ENCODE results near the gene MBD6.

The MBD6 gene, protein sequence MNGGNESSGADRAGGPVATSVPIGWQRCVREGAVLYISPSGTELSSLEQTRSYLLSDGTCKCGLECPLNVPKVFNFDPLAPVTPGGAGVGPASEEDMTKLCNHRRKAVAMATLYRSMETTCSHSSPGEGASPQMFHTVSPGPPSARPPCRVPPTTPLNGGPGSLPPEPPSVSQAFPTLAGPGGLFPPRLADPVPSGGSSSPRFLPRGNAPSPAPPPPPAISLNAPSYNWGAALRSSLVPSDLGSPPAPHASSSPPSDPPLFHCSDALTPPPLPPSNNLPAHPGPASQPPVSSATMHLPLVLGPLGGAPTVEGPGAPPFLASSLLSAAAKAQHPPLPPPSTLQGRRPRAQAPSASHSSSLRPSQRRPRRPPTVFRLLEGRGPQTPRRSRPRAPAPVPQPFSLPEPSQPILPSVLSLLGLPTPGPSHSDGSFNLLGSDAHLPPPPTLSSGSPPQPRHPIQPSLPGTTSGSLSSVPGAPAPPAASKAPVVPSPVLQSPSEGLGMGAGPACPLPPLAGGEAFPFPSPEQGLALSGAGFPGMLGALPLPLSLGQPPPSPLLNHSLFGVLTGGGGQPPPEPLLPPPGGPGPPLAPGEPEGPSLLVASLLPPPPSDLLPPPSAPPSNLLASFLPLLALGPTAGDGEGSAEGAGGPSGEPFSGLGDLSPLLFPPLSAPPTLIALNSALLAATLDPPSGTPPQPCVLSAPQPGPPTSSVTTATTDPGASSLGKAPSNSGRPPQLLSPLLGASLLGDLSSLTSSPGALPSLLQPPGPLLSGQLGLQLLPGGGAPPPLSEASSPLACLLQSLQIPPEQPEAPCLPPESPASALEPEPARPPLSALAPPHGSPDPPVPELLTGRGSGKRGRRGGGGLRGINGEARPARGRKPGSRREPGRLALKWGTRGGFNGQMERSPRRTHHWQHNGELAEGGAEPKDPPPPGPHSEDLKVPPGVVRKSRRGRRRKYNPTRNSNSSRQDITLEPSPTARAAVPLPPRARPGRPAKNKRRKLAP

DNA sequence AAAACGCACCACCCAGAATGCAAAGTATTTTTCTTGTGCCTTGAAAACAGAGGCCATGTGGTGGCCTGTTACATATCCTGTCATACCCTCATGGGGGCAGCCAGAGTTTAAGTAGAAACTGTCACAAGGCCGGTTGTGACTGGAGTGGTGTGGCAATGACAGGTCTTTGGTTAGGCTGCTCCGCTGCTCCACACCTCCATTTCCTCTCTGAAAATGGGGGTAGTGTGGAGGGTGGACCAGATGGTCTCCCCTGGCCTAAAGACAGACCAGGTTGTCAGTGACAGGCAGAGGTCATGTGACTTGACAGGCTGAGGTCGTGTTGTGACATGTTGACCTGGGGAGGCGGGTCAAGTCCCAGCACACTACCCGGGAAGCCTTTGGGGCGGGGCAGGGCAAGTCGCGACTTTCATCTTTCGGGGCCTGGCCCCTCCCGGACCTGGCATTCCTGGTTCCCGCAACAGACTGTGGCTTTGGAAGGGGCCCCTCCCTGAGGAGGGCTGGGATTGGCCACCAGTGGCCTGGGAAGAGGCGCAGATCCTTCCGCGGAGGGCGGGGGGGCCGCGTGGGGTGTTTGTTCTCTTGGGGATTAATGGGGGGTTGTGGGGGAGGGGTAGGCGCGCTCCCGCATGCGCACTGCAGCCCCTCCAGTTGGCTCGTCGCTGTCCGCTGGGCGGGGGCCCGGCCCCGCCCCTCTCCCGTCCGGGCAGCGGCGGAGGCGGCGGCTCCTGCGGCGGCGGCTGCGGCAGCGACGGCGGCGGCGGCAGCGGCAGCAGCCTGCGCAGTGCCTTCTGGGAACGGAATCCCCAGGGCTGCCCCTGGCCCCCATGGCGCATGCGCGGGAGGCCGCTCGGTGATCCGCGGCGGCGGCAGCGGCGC, at the start of gene MBD6:
Gene MBD6, plus strand, starts transcription at position 814 of the 876 bp plus-strand sequence. CDS start 1,480 bp downstream, outside the sequence.
- DNase-seq = peak in 1 of 2 experiments; percentile 41

DNA sequence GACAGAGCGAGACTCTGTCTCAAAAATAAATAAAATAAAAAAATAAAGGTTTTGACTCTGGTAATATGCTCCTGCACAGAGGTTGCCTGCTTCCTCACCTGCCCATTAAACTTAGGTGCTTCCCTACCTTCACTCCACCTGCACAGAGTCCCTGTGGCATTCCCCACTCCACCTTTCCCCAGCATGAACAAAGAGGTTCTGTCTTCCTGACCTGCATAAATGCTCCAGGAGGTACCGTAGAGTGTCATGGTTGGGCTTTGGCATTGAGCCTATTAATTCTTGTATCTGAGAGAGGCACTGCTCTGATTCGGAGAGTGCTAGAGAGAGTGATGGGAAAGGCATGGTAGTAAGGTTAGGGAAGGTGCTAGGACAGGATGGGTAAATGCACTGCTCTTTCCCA, 49.2 kb upstream of the MBD6 start:
- DNase-seq = no peak

DNA sequence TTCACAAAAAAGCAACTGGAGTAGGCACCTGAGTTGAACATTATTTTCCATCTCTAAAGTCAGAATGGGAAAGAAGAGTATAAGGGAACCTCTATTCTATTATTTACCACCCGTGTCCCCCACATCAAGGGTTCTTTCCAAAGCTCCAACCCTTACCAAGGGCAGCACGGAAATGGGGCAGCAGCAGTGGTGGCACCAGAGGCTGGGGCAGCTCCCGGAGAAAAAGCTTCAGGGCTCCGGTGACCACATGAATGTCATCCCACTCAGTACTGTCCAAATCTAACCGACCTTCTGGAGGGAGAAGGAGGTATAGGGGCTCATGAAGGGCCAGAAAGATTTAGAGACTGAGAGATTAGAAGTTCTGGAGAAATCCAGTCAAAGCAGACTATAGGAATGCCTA, 48.7 kb upstream of the MBD6 start:
- no peak for DNase-seq

DNA sequence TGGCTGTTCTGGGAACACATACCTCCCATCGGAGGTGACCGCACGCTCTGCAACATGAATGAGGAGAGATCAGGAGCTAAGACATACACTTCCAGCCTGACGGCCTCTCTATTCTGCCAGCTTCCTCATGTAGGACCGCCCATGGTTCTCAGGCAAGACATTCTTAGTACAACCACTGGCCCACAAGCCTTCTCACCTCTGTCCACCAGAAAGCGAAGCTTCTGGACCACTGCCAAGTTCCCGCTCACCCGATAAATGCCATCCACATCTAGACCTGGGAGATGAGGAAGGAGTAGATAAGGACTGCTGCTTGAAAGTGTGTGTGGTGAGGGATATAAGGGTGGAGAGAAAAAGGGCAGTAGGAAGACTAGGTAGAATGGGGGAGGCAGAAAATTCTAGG, 48.2 kb upstream of the MBD6 start:
- DNase-seq = no peak

DNA sequence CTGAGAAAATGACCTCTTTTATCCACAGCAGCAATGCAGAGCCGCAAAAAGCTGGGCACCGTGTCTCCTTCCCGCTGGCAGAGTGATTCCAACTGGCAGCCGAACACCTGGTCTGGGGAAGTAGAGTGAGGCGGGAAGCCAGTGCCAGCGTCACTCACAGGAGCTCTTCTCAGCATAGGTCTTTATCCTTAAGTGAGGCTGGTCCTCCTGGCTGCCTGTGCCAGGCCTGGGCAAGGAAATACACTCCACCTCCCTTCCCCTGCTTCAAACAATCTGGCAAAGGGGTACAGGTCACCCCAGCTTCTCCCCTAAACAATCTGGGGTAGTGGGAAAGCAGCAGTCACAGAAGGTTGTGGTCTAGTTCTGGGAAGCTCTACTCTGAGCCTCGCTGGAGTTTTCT, 47.8 kb upstream of the MBD6 start:
- no peak for DNase-seq

DNA sequence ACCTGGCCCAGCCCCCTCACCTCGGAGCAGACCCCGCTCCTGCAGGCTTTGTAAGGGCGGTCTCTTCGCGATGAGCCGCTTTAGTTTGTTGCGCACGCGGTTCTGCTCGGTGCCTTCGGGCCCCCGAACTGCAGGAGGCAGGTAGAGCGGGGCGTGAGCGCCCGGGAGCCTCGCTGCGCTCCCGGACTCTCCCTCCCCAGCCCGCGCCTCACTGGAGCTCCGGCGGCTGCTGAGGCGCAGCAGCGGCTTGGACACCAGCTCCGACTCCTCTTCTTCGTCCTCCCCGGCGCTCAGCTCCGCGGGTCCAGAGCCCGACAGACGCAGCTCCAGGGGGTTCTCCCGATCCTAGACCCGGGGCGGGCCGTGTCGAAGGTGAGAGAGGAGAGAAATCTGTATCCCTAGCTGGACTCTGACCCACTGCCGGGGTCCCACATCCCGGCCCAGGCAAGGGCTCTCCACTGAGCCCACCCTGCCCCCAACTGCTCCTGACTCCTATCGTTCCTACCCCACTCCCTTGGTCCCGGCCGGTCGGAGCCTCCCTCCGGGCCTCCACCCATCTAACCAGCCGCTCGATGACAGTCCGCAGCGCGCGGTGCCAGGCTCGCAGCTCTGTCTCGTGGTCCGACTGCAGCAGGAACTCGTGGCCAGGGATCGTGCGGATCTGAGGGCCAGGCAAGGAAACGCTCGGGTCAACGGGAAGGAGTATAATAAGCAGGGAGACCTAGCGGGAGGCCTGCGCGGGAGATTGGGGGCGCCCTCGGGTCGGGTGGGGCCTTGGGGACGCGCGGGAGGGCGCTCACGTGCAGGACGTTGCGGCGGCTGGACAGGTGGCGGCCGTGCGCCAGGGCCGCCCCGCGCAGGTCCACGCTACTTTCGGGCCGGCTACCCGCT, 47.1 kb upstream of the MBD6 start:
- no peak for DNase-seq

DNA sequence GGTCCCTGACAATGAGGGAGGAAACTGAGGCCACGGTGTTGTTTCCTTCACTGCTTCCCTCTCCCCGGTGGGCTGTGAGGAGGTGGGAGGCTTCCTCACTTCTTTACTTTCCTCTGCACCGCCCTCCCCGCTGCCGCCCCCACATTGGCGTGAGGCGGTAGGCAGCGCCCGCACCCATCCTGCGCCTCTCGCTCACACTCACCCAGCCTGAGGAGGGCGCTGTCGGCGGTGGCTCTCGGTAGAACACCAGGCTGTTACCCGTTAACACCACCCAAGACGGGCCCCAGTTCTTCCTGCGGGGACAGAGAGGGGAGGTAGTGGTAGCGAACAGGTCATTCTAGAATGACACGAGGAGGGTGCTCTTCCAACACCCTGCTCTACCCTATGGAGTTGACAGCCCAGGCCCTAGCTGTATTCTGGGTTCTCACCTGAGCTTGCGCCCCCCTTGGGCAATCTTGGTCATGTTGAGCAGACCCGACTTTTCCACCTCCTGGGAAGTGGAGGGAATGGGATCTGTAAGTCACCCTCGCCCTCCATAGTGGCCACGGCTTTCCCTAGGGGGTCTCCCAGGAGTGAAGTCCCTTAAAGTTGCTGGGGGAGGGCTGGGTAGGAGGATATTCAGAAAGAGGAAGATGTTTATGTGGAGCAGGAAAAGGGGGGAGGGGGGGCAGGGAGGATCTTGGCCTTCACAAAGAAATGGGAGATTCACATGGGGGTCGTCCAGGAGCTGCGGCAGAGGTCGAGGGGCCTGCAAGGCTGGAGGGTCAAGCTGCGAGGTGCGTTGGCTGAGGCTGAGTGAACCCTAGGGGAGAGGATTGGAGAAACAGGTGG, 46.2 kb upstream of the MBD6 start:
- DNase-seq = no peak

DNA sequence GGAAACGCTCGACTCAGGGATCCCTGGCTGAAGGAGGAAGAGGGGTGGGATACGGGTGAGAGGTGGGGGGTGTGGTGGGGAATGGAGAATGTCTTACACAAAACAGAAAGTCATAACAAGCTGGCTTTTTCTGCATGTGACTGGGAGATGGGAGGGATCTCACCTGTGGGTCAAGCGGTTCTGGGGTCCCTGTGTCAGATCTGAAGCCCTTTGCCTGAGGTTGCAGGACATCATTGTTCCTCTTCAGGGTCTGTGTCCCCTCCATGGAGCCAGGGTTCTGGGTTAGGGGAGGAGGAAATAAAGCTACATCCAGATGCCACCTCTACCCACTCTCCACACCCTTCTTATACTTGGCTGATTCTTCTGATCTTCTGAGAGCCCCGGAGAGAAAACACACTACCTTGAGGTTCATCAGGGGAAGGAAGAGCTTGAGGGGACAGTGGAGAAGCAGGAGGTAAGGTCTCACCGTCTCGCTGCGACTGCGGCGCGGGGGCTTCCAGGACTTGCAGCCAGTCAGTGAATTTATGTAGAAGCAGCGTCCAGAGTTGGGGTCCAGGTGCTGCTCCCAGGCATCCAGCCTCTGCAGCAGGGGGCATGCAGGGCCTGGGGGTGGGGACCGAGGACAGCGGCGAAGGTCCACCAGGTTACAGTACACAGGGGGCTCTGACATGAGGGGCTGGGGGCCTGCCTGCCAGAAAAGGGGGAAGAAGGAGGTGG, 45.5 kb upstream of the MBD6 start:
- no peak for DNase-seq

DNA sequence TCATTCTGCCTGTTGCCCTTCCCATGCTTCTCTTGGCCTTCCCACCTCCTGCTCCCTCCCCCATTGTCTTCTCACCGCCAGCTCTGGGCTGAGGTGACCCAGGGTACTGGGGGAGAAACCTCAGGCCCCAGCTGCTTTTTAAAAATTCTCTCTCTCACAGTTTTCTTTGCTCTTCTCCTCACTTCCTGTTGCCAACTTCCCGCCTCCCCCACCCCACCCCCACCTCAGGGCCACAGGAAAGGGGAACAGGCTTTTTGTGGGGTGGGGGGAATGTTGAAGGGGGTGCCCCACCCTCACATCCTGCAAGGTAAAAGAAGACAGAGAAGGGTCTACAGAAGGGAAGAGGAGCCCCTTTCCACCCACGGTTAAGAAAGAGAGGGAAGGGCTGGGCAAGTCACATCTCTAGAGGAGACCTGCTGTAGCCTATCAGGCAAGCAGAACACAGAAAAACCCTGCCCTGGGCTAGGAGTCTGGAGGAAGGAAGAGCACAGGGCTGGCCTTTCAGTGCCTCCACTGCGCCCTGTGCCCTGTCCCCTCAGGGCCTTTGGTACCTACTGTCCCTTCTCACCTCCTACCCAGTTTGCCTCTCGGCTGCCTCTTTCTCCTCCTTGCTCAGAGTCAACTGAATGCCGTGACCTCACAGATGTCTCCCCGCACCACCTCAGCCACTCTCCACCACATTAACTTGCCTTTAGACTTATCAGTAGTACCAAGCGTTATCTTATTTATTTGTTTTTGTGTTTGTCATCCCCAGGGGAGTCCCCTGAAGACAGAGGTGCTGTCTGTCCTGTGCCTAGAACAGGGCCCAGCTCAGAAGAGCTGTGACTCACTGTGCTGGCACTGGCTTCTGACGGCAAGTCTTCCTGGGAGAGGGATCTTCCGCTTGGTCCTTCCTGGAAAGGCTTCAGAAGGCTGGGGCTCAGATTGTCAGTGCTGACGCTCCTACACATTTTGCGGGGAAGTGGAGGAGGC, 44.6 kb upstream of the MBD6 start:
- DNase-seq = no peak

DNA sequence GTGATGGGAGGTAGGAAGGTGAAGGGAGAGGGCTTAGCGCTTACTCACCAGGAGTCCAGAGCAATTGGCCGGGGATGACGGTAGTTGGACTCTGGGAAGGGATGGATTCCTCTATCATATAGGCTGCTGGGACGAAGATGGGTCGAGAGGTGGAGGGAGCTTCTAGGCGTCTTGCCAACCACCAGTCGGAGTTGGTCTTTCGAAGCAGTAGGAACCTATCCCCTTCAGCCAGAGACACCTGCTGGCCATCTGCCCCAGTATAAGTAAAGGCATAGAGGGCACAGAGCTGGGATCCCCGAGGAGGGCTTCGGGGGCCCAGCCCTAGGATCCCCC, 43.6 kb upstream of the MBD6 start:
- no peak for DNase-seq

DNA sequence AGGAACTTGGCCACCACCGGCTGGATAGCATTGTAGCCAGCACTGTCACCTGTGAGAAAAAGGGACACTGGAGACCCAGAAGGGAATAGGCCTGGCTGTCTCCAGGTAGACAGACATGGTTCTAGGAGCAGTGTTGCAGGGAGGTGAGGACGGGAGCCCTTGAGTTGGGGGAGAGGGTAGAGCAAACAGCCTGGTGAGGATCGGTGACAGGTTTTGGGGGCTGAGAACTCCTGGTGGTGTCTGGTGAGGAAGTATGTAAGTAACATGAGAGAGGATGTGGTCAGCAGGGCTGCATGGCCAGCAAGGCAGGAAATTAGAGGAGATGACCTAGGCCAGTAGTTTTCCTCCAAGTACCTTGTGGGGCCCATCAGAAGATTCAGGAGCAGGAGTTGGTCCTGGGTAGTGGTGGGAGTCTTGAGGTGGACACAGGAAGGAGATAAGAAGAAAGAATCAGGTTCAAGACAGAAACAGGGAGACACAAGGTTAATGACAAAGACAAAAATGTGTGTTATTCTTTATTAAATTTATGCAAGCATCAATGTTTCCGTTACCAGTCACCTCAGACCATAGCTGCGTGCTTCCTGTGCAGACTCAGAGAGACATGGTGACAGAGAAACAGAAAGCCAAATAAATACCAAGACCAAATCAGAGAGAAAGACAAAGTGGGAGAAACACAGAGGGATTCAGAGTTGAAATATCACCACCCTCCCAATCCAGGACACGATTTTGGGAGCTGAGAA, 43.1 kb upstream of the MBD6 start, which contains the start of gene ARHGAP9:
Gene ARHGAP9, minus strand, starts transcription at position 491 of the 740 bp plus-strand sequence. Its CDS starts 460 bp downstream, at position 31.
- no peak for DNase-seq

DNA sequence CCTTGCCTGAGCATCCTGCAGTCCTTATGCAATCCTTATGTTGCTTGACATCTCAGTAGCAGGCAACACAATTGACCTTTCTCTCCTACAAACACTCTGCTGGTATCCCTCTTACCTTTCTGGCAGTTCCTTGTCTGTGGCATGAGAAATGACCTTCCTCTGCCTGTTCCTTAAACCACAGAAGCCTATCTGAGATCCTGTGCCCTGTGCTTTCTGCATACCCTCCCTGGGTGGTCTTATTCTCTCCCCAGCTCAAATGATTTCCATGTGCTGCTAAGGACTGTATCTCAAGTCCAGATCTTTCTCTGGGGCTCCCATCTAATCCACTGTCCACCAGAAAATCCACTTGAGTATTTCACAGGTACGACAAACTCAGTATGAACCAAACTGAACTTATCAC, 41.0 kb upstream of the MBD6 start:
- no peak for DNase-seq

DNA sequence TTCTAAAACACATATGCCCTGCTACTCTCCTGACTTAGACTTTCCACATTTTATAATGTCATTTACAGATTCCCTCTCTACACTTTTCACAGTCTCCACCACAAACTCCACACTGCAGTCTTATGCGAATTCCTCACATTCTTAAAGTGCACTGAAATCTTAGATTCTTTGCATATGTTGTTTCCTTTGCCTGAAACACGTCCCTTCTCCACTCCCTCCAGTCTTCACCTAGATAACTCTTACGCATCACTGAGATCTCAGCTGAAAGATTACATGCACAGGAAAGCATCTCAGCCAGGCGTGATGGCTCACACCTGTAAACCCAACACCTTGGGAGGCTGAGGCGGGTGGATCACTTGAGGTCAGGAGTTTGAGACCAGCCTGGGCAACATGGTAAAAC, 39.2 kb upstream of the MBD6 start:
- DNase-seq = no peak

DNA sequence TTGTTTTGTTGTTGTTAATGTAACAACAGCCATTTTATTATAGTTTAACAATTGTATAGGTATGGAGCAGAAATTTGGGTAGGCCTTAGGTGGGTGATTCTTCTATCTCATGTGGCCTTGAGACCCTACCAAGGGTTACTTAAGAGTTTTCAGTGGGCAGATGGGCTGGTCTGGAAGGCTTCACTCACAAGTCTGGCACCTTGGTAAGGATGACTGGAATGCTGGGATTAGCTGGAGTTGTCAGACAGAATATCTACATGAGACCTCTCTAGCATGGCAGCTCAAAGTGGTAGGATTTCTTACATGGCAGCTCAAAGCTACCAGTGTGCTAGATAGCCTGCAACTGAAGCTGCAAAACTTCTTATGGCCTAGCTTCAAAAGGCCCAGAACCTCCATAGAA, 36.9 kb upstream of the MBD6 start:
- no peak for DNase-seq

DNA sequence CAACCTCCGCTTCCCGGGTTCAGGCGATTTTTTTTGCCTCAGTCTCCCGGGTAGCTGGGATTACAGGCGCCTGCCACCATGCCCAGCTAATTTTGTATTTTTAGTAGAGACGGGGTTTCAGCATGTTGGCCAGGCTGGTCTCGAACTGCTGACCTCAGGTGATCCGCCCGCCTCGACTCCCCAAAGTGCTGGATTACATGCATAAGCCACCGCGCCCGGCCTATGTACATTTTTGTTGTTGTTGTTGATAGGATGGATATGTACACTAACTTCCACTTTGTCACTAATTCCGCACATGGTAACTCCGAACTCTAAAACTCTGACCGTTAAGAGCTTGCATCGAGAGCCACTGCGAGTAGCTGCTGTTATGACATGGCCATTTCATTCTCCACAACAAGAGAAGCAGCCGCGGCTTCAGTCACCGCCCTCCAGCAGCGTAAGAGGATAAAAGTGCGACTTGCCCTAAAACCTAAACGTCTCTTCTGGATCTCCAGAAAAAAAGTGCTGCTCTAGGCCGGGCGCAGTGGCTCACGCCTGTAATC, 35.5 kb upstream of the MBD6 start:
- no peak for DNase-seq

DNA sequence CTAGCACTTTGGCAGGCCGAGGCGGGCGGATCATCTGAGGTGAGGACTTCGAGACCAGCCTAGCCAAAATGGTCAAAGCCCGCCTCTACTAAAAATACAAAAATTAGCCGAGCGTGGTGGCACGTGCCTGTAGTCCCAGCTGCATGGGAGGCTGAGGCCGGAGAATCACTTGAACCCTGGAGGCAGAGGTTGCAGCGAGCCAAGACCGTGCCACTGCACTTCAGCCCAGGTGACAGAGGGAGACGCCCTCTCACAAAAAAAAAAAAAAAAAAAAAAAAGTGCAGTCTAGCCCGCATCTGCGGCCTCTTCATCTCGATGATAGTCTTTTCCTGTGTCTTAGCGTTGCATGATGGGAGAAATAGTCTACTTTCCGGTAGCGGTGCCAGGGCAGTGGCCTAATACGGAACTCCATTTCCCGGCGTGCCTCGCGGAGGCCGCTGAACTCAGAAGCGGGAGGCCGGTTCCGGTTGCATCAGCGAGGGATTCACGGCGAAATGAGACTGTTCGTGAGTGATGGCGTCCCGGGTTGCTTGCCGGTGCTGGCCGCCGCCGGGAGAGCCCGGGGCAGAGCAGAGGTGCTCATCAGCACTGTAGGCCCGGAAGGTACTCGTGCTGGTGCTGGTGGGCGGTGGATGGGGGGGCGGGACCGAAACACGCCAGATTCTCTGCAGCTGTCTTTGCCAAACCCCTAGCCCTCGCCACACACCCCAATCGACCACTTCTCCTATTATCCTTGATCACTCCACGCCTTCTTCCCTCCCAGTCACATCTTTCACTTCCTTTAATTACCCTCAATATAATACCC, 34.8 kb upstream of the MBD6 start, which contains the start of gene MARS1:
Gene MARS1, plus strand, starts transcription at position 472 of the 805 bp plus-strand sequence. Its CDS starts 23 bp downstream, at position 495.
- peak; percentile 72 to 93 for DNase-seq
